Lung (tissue), 12 donors: ENCODE results near the gene AIF1L. TPM values are rescaled to one million over a fixed set of nuclear protein-coding genes. Genes with fewer than 3 reads are reported as not detected.

Experiments
- ATAC-seq: fragments of 200-7000 bp; cut with Tn5 transposase; one replicate; pipeline ENCODE4 v1.9.1; 2020; ENCODE audit warnings: moderate number of reproducible peaks; ENCODE audit not compliant: insufficient read depth, low FRiP score
- DNase-seq, 3 donors: peaks; one replicate each; pipeline ENCODE4 v3.0.0-alpha.2; 2013 to 2017
- H3K27ac ChIP-seq, 2 donors: one replicate each; pipeline ENCODE4 v1.5.1; 2013; ENCODE audit warnings: mild to moderate bottlenecking in 2 of 2, moderate library complexity in 2 of 2, control low read depth in 1 of 2, inconsistent platforms in 1 of 2, low read depth in 1 of 2, low read length in 1 of 2
- H3K27me3 ChIP-seq, 3 donors: one replicate each; pipeline ENCODE4 v1.5.1; 2013; ENCODE audit warnings: low read length in 2 of 3; ENCODE audit not compliant: control insufficient read depth in 3 of 3, insufficient read depth in 3 of 3
- H3K36me3 ChIP-seq, 4 donors: one replicate each; pipeline ENCODE4 v1.5.1; 2013; ENCODE audit warnings: low read length in 4 of 4, mild to moderate bottlenecking in 1 of 4, moderate library complexity in 1 of 4; ENCODE audit not compliant: control insufficient read depth in 4 of 4, insufficient read depth in 4 of 4
- H3K4me1 ChIP-seq, 5 donors: one replicate each; pipeline ENCODE4 v1.5.1; 2013; ENCODE audit warnings: low read length in 5 of 5, mild to moderate bottlenecking in 2 of 5, moderate library complexity in 1 of 5; ENCODE audit not compliant: control insufficient read depth in 5 of 5, insufficient read depth in 5 of 5
- H3K4me3 ChIP-seq: one replicate; pipeline ENCODE4 v1.5.1; 2013; ENCODE audit warnings: mild to moderate bottlenecking, control low read depth, moderate library complexity
- H3K9ac ChIP-seq, 2 donors: one replicate each; pipeline ENCODE4 v1.5.1; 2013; ENCODE audit warnings: low read length in 2 of 2, control low read depth in 1 of 2; ENCODE audit not compliant: insufficient read depth in 1 of 2
- H3K9me3 ChIP-seq, 4 donors: one replicate each; pipeline ENCODE4 v1.5.1; 2013; ENCODE audit warnings: low read length in 3 of 4, mild to moderate bottlenecking in 1 of 4, moderate library complexity in 1 of 4; ENCODE audit not compliant: control insufficient read depth in 4 of 4, insufficient read depth in 3 of 4
- WGBS, 2 donors: extraction: QIAGEN DNeasy Blood & Tissue Kit; methylation state at CpG; one replicate each; pipeline ENCODE4 v1.1.7; 2013; 5-methylcytosine and 5-hydroxymethylcytosine counted together
- polyA plus RNA-seq, 2 donors: library from polyadenylated mRNA; stranded (reverse); fragments of 200-250 nt; gene quantifications; one replicate each; pipeline ENCODE4 v1.2.1, GENCODE V29; 2013
- total RNA-seq, 2 donors: library from RNA; depleted of rRNA in 1 of 2; stranded (reverse); fragments of >200 nt in 1 of 2; gene quantifications; one replicate each; pipeline ENCODE4 v1.2.1, GENCODE V29; 2014 to 2021
- TF ChIP-seq, protein P1 (sequence below): IDR thresholded peaks from 2 replicates; pipeline ENCODE4 v1.5.1; 2012; ENCODE audit warnings: mild to moderate bottlenecking; ENCODE audit errors: control extremely low read depth, extremely low read depth
- donor health status: control.
- donor health status: control.
- donor health status: Bipolar disorder and iron deficiency.
- donor health status: healthy.
- donor health status: DM: yes; HTN: yes; CAD: no.

AIF1L gene
- total and polyA plus RNA-seq, 4 donors, result 3.2 to 16.5 (median 6.9) TPM

DNA sequence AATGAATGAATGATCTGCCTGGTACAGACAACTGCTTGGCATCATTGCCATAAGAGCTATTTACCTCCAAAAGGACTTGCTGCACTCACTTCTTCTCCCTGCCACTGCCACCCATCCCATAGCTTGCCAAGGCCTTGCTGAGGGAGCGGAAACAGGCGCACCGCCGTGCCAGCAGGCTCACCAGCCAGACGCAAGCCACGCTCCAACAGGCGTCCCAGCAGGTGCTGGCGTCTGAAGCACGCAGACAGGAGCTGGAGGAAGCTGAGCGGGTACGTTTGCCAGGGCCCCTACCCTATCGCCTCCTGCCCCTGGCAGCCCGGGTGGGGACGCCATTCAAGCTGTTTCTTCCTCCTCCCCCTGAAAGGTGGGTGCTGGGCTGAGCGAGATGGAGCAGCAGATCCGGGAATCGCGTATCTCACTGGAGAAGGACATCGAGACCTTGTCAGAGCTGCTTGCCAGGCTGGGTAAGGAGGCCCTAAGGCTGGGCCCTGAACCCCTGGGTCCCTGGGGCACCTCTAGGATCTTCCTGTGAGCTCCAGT lies 8.9 kb upstream of the AIF1L start:
- H3K27me3 ChIP-seq, result no peaks in the 10 kb centered on the region
- ATAC-seq (no peak), DNase-seq (no peak)
- no peak overlapping the region for H3K27ac ChIP-seq
- H3K9ac ChIP-seq, result no peak overlapping the region
- no peaks in the 10 kb centered on the region for H3K9me3 ChIP-seq
- TF ChIP-seq, protein P1, sequence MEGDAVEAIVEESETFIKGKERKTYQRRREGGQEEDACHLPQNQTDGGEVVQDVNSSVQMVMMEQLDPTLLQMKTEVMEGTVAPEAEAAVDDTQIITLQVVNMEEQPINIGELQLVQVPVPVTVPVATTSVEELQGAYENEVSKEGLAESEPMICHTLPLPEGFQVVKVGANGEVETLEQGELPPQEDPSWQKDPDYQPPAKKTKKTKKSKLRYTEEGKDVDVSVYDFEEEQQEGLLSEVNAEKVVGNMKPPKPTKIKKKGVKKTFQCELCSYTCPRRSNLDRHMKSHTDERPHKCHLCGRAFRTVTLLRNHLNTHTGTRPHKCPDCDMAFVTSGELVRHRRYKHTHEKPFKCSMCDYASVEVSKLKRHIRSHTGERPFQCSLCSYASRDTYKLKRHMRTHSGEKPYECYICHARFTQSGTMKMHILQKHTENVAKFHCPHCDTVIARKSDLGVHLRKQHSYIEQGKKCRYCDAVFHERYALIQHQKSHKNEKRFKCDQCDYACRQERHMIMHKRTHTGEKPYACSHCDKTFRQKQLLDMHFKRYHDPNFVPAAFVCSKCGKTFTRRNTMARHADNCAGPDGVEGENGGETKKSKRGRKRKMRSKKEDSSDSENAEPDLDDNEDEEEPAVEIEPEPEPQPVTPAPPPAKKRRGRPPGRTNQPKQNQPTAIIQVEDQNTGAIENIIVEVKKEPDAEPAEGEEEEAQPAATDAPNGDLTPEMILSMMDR, result no peak
- H3K36me3 ChIP-seq, result no peaks in the 10 kb centered on the region
- no peak overlapping the region for H3K4me3 ChIP-seq
- 86 to 91% methylated on average over 19 of the region's 19 CpGs for WGBS, 2 donors
- no peaks in the 10 kb centered on the region for H3K4me1 ChIP-seq

DNA sequence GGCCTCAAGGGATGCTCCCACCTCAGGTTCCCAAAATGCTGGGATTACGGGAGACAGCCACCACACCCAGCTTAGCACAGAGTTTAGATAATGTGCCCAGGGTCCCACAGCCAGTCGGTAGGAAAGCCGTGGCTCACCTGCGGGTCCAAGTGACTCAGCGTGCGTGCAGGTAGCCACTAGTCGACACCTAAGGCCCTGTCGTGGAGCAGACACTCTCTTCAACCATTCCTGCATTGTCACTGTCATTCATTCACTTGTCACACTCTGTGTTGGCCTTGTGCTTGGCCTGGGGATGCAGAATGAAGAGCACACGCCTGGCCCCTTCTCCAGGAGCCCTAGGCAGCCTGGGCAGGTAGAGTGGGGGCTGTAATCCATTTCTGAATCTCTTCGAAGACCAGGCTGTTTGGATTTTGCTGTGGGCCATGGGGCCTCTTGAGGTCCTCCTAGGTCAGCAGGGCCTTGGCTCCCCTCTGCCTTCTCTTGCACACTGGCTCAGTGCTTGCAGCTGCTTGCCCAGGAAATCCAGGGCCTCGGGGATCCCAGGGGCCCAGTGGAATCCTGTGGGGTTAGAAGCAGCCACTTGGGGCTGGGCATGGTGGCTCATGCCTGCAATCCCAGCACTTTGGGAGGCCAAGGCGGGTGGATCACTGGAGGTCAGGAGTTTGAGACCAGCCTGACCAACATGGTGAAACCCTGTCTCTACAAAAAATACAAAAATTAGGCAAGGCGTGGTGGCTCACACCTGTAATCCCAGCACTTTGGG lies 6.1 kb upstream of the AIF1L start:
- Histone ChIP-seq H3K9me3 (no peaks in the 10 kb centered on the region), H3K36me3 (no peaks in the 10 kb centered on the region), H3K27ac (no peak overlapping the region), H3K4me3 (no peak overlapping the region), H3K27me3 (no peaks in the 10 kb centered on the region), H3K4me1 (no peaks in the 10 kb centered on the region), H3K9ac (no peak overlapping the region)
- TF ChIP-seq, protein P1, result no peak
- DNase-seq, result no peak
- no peak for ATAC-seq
- WGBS, 2 donors, result 88 to 90% methylated on average over 13 of the region's 13 CpGs

DNA sequence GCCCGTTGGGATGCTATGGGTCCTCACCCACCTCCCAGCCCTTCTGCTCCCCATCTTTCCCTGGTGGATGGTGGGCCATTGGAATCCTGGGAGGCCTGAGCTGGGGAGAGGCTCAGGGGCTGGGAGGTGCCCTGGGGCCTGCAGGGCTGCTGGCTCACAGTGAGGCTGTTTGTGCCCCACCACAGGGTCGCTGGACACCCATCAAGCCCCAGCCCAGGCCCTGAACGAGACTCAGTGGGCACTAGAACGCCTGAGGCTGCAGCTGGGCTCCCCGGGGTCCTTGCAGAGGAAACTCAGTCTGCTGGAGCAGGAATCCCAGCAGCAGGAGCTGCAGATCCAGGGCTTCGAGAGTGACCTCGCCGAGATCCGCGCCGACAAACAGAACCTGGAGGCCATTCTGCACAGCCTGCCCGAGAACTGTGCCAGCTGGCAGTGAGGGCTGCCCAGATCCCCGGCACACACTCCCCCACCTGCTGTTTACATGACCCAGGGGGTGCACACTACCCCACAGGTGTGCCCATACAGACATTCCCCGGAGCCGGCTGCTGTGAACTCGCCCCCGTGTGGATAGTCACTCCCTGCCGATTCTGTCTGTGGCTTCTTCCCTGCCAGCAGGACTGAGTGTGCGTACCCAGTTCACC lies 4.9 kb upstream of the AIF1L start:
- no peak overlapping the region for H3K4me3 ChIP-seq
- ATAC-seq (no peak), DNase-seq (no peak)
- no peaks in the 10 kb centered on the region for H3K27me3 ChIP-seq
- H3K9me3 ChIP-seq, result no peaks in the 10 kb centered on the region
- no peak overlapping the region for H3K9ac ChIP-seq
- H3K36me3 ChIP-seq, result no peaks in the 10 kb centered on the region
- H3K27ac ChIP-seq, result no peak overlapping the region
- TF ChIP-seq, protein P1, result no peak
- H3K4me1 ChIP-seq, result no peaks in the 10 kb centered on the region
- 87 to 91% methylated on average over 19 of the region's 19 CpGs for WGBS, 2 donors
